HS-27A (cell line): ENCODE measurements around the gene BET1.

Experiments
- DNase-seq: peaks from one replicate; pipeline ENCODE4 v3.0.0-alpha.2; 2012; ENCODE audit warnings: low read depth, missing footprints

Gene BET1

GRCh38 chr7:94011714-94012353, 7.7 kb upstream of the BET1 start:
- DNase-seq: no peak

GRCh38 chr7:94008537-94008936, 4.4 kb upstream of the BET1 start:
- DNase-seq: no peak

GRCh38 chr7:94005753-94006152, 1.6 kb upstream of the BET1 start:
- no peak for DNase-seq

- DNase-seq: no peak
These were observed 620 bp downstream of the BET1 start for GRCh38 chr7:94003446-94004023.

GRCh38 chr7:94001396-94001795, 2.8 kb downstream of the BET1 start:
- peak; percentile 8 for DNase-seq

GRCh38 chr7:93997868-93998267, 6.3 kb downstream of the BET1 start:
- no peak for DNase-seq

- DNase-seq: no peak
These were observed 11.6 kb downstream of the BET1 start for GRCh38 chr7:93992421-93993110.

GRCh38 chr7:93987297-93987696, 16.9 kb downstream of the BET1 start:
- no peak for DNase-seq

GRCh38 chr7:93985101-93985500, 19.1 kb downstream of the BET1 start:
- DNase-seq: no peak

- no peak for DNase-seq
These were observed 20.1 kb downstream of the BET1 start for GRCh38 chr7:93984024-93984423.

GRCh38 chr7:93981480-93981874, 22.7 kb downstream of the BET1 start:
- no peak for DNase-seq

GRCh38 chr7:93980744-93981479, 23.2 kb downstream of the BET1 start:
- no peak for DNase-seq

- no peak for DNase-seq
These were observed 26.8 kb downstream of the BET1 start for GRCh38 chr7:93977211-93977950.

- DNase-seq: no peak
These were observed 31.0 kb downstream of the BET1 start for GRCh38 chr7:93973134-93973533.

- no peak for DNase-seq
These were observed 32.0 kb downstream of the BET1 start for GRCh38 chr7:93972029-93972725.

GRCh38 chr7:93968911-93969620, 35.1 kb downstream of the BET1 start:
- no peak for DNase-seq

- DNase-seq: no peak
These were observed 39.3 kb downstream of the BET1 start for GRCh38 chr7:93964813-93965212.

GRCh38 chr7:93964262-93964661, 39.9 kb downstream of the BET1 start:
- DNase-seq: no peak

- DNase-seq: no peak
These were observed 43.2 kb downstream of the BET1 start for GRCh38 chr7:93960986-93961385.

- DNase-seq: no peak
These were observed 45.5 kb downstream of the BET1 start for GRCh38 chr7:93958651-93959050.

GRCh38 chr7:93958216-93958615, 45.9 kb downstream of the BET1 start:
- no peak for DNase-seq
